Inferior parietal cortex (tissue), 1 donor: ENCODE results near the gene SCAMP2.

ENCODE experiments used
- DNase-seq: peaks from one replicate; pipeline ENCODE4 v3.0.0-alpha.2; 2016; ENCODE audit errors: extremely low spot score

The SCAMP2 gene

DNA sequence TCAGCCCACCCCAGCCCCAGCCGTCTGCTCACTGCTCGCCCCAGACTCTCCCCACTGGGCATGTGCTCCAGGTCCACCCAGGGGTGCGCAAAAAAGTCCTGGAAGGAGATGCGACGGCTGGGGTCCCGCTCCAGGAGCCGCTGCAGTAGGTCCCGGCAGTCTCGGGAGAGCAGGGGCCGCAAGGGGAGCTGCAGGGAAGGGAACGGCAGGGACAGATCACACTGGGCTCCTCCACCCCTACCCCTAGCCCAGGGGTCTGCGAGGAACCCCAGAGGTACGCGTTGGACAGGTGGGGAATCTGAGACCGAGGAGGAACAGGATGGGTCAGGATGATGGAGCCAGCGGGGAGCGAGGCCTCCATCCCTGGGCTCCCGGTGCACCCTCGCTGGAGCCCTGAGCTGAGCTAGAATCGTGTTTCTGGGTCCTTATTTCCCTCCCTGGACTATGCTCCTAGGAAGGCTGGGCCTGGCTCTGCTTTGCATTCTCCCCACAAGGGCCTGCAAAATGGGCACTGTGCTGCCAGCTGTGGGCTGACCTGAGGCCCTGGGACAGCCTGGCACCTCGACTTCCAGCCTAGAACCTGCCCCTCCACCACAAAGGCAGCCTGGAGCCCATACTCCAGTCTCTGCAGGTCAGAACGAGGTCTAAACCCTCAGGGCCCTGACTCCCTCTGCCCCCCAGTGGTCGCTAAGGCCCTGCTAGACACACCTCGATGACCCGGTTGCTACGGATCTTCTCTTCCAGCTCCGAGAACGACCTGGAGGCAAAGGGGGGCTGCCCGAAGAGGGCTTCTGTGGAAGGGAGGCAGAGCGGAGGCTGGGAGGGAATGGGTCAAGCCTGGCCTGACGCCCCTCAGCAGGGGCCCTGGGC lies 33.4 kb downstream of the SCAMP2 start:
- DNase-seq = no peak

DNA sequence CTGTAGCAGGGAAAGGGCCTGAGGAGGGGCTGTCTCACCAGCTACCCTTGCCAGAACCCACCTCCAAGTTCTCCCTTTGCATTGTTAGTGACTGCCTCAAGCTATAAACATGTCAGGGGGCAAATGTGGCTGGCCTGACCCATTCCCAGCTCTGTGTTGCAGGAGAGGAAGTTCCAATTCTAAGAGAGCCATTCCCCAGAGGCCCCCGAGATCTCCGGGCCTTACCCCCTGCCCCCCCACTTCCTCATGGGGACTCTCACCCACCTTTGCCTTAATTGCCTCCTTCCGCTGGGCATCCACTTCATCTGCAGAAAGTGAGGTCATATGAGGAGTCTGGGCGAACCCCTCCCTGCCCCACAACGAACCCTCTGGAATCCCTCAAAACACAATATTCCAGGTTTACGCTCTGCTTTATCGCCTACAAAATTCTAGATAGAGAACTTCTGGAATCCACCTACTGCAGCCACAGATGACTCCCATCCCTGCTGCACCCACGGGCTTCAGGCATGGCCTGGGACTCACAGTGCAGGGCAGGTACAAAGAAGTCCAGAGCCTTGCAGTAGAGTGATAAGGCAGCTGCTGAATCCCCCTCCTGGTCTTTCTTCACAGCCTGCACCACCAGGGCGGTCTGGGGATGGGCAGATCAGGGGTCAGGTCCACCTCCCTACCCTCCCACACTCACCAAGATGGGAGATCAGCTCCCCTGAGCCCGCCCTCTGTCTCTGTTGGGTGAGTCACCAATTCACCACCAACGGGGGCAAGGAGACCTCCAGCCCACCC lies 34.2 kb downstream of the SCAMP2 start:
- no peak for DNase-seq

DNA sequence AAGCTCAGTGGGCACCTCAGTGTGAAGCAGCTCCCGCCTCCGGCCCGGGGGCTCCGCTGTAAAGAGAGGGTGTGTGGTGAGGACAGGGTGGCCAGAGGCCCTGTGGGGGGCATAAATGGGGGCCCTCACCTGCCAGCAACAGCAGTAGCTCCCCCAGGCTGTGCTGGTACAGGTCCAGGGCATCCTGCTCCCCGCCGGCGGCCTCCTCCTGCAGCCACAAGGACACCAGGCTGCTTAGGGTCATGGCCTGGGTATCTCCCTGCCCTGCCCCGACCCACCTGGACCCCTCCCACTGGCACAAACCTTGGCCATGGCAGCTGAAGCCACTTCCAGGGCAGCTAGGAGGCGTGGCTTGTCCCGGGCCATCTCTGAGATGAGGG lies 35.0 kb downstream of the SCAMP2 start:
- DNase-seq = no peak

DNA sequence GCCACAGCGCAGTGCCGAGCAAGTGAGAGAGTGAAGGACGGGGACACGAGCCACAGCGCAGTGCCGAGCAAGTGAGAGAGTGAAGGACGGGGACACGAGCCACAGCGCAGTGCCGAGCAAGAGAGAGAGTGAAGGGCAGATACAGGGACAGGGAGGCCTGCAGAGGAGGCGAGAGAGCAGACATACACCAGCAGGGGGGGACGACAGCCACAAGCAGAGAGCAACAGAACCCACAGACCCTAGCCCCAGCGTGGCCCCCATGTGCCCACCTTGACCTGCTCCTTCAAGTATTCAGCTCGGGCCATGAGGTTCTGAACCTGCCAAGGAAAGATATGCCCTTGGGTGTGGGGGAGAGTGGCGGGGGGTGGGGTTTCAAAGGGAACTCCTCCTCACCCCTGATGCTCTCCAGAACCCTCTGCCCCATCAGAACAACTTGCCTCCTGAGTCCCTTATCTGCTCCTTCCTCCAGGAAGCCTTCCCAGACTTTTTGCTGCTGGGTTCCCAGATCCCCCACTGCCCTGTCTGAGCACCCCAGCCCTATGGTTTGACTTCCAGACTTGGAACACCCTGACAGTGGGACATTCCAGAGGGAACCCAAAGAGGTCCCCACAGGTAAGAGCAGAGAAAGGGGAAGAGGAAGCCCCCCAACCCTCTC lies 35.6 kb downstream of the SCAMP2 start:
- DNase-seq = no peak

DNA sequence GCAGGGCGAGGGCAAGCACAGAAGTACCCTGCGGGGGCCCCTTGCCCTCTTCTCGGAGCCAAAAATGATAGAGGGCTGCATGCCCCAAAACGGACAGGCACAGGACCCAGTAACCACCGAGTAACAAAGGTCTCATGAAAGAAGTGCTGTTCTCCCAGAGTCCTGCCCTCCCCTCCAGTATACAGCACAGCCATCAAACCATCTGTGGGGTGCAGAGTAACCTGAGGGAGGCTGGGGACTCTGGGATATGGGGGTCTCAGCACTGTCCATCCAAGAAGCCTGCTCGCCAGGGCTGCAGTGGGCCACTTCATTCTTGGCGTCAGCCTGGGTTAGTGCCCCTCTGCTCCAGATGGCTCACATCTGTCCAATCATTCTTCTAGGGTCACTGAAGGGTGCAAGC lies 36.3 kb downstream of the SCAMP2 start:
- no peak for DNase-seq

DNA sequence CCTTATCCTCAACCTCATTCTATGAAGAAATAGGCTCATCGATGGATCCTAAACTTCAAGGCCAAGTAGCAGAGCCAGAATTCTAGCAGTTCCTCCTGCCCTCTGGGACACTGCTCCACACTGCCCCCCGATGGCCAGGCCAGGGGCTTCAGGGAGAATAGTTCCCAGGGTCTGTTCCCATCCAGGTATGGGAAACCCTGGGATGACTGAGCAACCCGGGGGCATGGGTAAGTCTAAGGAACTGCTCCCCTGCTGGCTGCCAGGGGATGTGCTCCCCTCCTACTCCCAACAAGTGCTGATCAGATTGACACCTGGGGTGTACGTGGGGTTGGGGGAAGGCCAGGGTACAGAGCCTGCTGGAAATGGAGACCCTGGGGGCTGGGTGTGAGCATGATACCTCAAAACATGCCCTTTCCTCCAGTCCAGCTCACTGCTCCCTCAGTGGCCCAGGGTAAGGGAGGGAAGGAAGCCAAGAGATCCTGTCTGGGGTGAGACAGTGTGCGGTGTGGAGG lies 37.8 kb downstream of the SCAMP2 start:
- DNase-seq = no peak

DNA sequence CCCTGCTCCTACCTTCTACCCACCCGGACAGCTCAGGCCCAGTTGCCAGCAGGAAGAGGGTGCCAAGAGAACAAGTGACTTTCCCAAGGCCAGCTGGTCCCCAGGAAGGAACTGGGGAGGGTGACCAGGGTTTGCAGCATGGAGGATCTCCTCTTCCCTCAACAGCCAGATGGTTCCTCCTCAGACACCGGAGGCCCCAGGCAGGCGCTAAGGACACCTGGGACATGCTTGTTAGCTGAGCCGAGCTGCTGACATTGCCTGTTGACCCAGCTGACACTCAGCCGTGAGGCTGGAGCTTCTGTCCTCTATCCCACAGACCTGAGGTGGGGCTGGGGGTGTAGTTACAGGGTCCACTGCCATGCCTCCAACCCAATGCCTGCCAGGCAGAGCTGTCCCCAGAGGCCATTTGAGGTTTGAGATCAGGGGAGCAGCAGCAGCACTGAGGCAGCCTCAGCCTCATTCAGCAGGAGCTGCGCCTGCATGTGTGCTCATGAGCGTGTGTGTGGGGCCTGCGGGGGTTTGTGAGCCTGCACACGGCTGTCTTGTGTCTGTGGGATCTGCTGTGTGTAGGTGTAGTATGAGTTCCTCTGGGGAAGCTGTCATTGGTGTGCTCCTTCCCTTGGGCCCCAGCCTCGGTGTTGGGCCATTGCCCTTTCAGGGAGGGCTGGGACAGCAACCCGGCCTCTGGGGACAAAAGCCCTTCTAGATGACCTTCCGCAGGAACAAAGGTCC lies 39.6 kb downstream of the SCAMP2 start:
- no peak for DNase-seq

DNA sequence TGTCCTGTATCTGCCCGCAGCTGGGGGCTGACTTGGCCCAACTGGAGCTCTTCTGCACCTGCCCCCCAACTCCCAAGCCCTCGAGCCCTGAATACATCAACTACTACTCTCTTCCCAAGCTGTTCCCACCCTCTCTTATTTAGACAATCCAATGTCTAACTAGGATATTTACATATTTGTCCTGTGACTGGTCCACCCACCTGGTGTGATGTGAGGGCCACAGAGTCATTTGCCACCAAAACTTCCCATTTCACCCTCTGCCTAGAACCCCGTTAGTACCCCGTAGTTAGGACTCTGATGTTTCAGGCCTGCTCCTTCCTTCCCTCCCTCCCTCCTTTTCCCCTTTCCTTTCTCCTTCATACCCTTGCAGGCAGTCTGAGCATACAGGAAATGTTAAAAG lies 40.3 kb downstream of the SCAMP2 start:
- DNase-seq = no peak

DNA sequence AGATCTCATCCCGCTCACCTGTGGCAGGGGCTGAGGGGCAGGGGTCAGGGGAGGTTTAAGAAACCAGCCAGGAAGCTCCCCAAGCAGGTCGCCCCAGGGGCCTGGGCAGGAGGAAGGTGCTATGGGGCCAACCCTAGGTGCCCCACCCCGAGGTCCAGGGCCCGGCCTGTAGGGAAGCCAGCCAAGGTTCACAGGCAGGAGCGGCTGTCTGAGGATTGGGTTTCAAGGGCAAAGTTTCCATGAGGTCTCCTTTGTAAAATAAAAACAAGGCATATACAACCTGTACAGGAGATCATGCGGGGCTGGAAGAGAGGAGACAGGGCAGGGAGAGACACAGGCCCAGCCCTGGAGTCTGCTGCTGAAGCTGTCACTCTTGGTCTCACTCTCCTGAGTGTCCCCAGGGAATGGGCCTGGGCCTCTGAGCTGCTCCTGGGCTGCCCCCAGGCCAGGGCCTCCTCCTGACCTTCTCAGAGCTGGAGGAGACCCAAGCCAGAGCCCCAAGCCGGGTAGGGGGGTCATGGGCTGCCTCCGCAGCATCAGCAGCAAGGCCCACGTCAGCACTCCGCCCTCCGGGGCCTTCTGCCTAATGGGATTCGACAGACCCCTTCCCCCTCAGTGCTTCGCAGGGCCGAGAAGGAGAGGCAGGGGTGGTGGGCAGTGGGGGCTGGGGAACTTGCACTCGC lies 41.2 kb downstream of the SCAMP2 start:
- no peak for DNase-seq

DNA sequence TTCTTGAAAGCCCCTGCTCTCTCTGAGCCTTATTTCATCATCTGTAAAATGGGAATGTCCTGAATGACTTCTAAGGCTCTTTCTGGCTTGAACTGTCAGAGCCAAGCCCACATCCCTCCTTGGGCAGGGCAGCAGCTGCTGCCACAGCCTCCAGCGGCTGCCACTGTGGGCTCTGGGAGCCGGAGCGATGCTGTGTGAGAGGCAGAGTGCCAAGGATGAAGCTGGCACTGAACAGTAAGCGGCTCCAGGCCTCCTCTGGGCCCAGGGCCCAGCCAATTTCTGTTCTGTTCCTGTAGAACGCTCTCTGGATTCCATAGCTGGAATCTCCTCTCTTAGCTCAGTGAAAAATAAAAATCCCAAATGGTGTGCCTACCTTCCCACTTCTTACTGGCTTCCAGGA lies 42.3 kb downstream of the SCAMP2 start:
- peak; percentile 78 for DNase-seq

DNA sequence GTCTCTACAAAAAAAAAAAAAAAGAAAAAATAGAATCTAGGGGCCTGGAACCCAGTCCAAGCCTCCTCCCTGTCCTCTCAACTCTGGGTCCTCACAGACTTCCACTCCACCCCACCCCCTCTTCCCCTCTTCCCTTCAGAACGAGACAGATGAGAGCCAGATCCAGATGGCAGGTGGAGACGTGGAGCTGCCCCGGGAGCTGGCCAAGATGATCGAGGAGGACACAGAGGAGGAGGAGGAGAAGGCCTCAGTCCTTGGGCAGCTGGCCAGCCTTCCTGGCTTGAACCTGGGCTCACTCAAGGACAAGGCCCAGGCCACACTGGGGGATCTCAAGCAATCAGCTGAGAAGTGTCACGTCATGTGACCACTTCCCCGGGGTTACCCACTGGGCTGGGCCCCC lies 43.2 kb downstream of the SCAMP2 start:
- no peak for DNase-seq

DNA sequence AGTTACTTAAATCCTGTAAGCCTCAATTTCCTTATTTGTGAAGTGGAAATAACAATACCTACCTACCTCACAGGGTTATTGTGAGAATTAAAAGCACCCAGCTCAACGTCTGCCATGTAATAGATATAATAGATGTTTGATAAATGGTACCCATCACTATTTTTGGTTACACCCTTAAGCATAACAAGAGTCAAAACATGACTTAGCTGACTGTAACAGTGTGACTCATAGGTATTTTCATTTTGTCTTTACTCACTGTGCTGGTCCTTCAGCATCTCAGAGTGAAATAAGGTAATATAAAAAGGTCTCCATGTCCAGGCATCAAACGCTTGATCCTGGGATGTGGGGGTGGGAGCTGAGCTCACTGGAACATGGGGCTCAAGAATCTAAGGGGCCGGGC lies 43.7 kb downstream of the SCAMP2 start:
- no peak for DNase-seq

DNA sequence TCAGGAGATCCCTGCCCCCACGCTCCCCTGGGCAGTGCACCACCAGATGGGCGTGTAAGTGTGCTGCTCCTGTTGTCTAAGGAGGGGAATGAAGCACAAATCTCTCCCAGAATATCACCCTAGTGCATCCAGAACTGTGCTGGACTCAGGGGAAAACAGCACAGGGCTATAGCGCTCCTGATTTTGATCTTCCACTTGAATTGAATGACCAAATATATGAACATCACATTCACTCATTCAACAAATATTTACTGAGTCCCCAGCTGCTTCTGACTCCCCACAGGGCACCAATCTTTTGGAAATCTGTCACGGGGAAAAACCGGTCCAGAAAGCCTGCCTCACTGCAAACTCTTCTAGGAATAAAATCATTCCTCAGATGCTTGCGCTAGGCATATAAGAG lies 44.3 kb downstream of the SCAMP2 start:
- DNase-seq = no peak

DNA sequence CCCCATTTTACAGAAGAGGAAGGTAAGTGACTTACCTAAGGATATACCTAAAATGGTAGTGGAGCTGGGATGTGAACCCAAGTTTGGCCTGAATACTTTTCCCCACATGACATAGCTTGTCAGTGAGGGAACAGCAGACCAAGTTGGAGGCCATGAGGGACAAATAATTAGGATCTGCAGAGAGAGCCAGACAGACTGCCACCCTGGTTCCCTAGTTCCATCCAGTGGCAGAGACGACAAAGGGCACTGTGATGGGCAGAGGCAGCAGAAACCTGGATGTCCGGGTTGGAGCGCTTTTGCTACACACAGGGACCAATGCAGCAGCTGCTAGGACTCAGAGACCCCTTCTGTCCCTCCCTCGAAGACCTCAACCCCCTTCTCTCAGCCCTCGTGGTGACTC lies 45.6 kb downstream of the SCAMP2 start:
- DNase-seq = no peak

DNA sequence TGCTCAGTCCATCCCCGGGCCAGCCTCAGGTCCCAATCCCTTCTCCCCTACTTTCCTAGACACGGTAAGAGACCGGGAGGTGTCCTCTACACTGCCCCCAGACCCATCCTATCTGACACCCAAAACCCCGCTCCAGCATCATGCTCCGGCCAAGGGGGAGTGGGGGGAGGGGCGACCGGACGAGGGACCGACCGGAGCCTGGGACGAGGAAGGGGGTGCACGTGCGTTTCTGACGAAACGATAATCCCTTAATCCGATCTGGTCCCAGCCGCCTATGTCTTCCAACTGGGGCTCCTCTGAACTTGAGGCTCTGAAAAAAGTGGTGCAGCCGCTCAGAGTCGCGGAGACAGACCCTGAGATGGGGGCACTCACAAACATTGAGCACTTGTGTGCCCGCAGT lies 46.2 kb downstream of the SCAMP2 start:
- DNase-seq = no peak

DNA sequence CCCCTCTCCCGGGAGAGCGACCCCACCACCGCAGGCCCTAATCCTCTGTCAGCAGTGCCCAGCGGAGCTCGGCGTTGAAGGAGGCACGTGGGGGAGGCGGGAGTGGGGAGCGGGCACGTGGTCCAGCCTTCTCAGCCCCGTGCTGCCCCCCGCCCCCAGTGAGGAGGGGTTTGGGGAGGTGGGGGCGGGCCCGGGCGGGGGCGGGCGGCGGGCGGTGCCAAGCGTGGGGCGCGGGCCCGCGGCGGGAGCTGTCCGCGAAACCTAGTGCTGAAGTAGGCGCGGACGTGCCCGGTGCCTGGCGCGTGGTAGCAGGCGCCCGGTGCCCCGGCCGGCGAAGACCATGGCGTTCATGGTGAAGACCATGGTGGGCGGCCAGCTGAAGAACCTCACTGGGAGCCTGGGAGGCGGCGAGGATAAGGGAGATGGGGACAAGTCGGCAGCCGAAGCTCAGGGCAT lies 46.8 kb downstream of the SCAMP2 start, which contains the start of gene CPLX3:
CPLX3 (plus strand) TSS at position 264 of the 456 bp plus-strand sequence; CDS start at position 341, 77 bp downstream.
- no peak for DNase-seq

DNA sequence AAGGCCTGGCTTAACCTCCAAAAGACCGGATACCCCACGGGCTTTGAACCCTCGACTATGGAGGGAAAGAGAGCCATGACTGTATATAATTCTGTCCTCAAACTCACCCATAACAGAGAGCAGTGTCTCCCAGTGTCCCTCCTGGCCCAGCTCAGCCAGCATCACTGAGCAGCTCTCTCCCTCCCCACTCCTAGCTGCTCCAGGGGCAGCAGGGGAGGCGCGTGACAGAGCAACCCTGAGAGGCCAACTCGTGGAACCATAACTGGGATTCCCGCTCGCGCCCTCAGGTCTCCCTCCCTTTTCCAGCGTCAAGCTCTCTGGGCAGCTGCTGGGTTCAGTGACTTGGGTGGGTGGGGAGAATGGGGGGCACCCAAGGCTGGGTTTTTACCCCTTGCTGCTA lies 47.3 kb downstream of the SCAMP2 start:
- DNase-seq = no peak

DNA sequence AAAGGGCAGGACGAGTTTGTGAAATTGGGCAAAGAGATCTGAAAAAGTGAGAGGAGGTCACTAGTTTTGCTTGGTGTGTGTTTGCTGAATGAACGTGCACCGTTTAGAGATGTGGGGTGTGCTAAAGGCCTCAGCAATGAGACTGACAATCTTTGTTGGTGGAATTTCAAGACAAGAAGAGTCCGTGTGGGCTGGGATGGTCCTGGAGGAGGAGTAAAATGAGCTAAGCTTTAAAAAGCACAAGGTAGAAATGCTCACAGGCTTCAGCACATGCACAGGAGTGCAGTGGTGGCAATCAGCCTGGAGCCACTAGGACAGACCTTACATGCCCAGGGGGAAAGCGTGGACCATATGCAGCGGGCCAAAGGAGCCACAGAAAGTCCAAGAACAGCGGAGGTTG lies 48.2 kb downstream of the SCAMP2 start:
- DNase-seq = no peak

DNA sequence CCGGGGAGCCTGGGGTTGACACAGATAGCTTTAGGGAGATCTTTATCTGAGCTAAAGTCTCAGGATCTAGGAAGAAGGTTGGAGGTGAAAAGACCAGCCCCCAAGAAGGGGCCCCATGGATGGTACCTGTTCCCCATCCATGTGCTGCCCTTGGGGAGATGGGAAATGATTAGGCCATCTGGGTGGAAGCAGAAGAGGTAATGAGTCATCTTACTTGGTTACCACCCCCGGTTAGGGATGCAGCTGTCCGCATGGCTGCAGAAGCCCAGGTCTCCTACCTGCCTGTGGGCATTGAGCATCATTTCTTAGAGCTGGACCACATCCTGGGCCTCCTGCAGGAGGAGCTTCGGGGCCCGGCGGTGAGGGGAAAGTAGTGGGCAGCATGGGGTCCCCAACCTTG lies 49.8 kb downstream of the SCAMP2 start:
- no peak for DNase-seq

DNA sequence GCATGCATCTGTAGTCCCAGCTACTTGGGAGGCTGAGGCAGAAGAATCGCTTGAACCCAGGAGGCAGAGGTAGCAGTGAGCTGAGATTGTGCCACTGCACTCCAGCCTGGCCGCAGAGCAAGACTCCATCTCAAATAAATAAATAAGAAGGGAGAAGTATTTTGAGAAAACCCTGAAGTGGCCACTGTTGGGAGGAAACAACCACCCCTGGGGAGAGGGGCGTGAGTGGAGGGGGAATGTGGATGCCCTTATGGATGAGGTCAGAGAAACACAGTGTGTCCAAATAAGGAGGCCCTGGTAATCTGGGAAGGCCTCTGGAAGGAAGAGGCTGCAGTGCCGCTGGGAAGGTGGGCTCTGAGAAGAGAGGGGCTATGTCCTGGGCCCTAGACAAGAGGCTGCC lies 50.9 kb downstream of the SCAMP2 start:
- no peak for DNase-seq

DNA sequence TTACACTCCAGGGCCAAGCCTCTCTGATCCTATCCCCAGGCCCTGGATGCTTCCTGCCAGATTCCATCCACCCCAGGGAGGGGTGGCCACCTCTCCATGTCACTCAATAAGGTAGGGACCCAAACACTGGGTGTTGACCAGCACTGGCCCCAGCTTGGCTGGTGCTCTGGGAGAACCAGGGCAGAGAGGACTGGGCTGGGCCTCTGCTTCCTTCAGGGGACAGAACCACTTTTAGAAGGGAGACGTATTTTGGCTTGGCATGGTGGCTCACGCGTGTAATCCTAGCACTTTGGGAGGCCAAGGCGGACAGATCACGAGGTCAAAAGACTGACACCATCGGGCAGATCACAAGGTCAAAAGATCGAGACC lies 51.4 kb downstream of the SCAMP2 start:
- DNase-seq = no peak
